Neural crest cell (in vitro differentiated cells): Measurements from ENCODE around the gene KRAS. TPM values are rescaled to one million over a fixed set of nuclear protein-coding genes. Genes with fewer than 3 reads are reported as not detected.

ENCODE experiments used
- DNase-seq: peaks from one replicate; pipeline ENCODE4 v3.0.0; 2021; ENCODE audit warnings: low read depth, mixed read lengths, low spot score
- H3K27ac Mint-ChIP-seq: one replicate; pipeline ENCODE4 v1.8.0; 2021; ENCODE audit warnings: mild to moderate bottlenecking, mixed read lengths; ENCODE audit not compliant: unreplicated experiment
- H3K27me3 Mint-ChIP-seq: 2 replicates; pipeline ENCODE4 v1.8.0; 2021; ENCODE audit warnings: low read depth, mild to moderate bottlenecking, mixed read lengths
- H3K36me3 Mint-ChIP-seq: 2 replicates; pipeline ENCODE4 v1.8.0; 2021; ENCODE audit warnings: low read depth, mild to moderate bottlenecking, mixed read lengths
- H3K4me1 Mint-ChIP-seq: 2 replicates; pipeline ENCODE4 v1.8.0; 2021; ENCODE audit warnings: mixed read lengths
- H3K4me3 Mint-ChIP-seq: one replicate; pipeline ENCODE4 v1.8.0; 2021; ENCODE audit warnings: mild to moderate bottlenecking, mixed read lengths
- H3K9me3 Mint-ChIP-seq: 2 replicates; pipeline ENCODE4 v1.8.0; 2021; ENCODE audit warnings: mixed read lengths
- total RNA-seq: library from RNA; stranded (reverse); gene quantifications from 2 replicates; pipeline ENCODE4 v1.2.1, GENCODE V29; 2021
- TF ChIP-seq, protein P1 (sequence below): fragments of 200-600 bp; sonication (generic); conservative IDR thresholded peaks from 2 replicates; pipeline ENCODE4 v1.5.0; 2021; ENCODE audit warnings: antibody characterized with exemption, mild to moderate bottlenecking

KRAS gene
- total RNA-seq, 1 donor from 2014 or later: 31.2 TPM

DNA sequence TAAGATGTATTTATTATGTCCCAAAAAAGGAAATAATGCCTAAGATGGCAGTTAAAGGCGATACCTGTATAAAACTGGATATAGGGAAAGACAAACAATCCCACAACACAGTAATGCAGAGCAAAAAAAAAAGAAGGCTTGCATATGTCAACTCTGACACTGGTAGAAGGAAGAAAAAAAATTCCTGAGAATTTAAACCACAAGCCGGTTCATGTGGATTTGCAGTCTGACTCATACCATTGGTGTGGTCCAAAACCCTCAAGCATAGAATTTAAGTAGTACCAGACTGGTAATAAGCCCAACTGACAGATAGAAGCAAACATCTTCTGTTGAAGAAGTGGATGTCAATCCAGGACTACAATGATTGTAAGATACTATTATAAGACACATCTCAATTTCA, 62.9 kb downstream of the KRAS start:
- DNase-seq: no peak
- H3K9me3 Mint-ChIP-seq: no peaks in the 10 kb centered on the region
- H3K4me3 Mint-ChIP-seq: no peak overlapping the region
- peaks cover 6% of the 10 kb centered on the region for H3K27me3 Mint-ChIP-seq
- H3K36me3 Mint-ChIP-seq: no peaks in the 10 kb centered on the region
- H3K27ac Mint-ChIP-seq: no peak overlapping the region
- TF ChIP-seq, protein P1, sequence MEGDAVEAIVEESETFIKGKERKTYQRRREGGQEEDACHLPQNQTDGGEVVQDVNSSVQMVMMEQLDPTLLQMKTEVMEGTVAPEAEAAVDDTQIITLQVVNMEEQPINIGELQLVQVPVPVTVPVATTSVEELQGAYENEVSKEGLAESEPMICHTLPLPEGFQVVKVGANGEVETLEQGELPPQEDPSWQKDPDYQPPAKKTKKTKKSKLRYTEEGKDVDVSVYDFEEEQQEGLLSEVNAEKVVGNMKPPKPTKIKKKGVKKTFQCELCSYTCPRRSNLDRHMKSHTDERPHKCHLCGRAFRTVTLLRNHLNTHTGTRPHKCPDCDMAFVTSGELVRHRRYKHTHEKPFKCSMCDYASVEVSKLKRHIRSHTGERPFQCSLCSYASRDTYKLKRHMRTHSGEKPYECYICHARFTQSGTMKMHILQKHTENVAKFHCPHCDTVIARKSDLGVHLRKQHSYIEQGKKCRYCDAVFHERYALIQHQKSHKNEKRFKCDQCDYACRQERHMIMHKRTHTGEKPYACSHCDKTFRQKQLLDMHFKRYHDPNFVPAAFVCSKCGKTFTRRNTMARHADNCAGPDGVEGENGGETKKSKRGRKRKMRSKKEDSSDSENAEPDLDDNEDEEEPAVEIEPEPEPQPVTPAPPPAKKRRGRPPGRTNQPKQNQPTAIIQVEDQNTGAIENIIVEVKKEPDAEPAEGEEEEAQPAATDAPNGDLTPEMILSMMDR: no peak
- no peaks in the 10 kb centered on the region for H3K4me1 Mint-ChIP-seq

DNA sequence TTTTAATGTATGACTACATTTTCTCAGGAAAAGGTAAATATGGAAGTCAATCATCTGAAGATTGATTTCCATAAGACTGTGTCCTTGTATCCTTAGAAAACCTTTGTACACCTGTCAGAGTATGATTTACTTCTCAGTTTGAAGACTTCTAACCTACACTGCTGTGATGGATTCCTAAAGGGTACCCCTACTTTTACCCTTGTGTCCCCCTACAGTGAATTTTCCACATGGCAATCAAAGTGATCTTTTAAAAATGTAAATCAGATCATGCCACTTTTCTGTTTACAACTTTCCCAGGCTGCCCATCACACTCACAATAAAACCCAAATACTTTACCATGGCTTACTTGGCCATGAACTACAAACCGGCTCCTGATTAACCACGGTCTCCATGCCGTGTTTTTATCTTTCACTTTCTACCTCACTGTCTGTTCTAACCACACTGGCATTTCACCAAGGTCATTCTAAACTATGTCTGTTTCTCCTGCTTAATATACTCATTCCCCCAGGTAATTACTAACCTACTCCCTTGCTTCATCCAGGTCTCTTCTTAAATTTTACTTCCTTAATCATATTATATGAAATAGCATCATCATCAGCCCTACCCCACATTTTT, 63.8 kb downstream of the KRAS start:
- H3K9me3 Mint-ChIP-seq: no peaks in the 10 kb centered on the region
- no peaks in the 10 kb centered on the region for H3K36me3 Mint-ChIP-seq
- H3K27ac Mint-ChIP-seq: no peak overlapping the region
- DNase-seq: no peak
- H3K27me3 Mint-ChIP-seq: peaks cover 6% of the 10 kb centered on the region
- H3K4me3 Mint-ChIP-seq: no peak overlapping the region
- TF ChIP-seq, protein P1: no peak
- H3K4me1 Mint-ChIP-seq: no peaks in the 10 kb centered on the region

DNA sequence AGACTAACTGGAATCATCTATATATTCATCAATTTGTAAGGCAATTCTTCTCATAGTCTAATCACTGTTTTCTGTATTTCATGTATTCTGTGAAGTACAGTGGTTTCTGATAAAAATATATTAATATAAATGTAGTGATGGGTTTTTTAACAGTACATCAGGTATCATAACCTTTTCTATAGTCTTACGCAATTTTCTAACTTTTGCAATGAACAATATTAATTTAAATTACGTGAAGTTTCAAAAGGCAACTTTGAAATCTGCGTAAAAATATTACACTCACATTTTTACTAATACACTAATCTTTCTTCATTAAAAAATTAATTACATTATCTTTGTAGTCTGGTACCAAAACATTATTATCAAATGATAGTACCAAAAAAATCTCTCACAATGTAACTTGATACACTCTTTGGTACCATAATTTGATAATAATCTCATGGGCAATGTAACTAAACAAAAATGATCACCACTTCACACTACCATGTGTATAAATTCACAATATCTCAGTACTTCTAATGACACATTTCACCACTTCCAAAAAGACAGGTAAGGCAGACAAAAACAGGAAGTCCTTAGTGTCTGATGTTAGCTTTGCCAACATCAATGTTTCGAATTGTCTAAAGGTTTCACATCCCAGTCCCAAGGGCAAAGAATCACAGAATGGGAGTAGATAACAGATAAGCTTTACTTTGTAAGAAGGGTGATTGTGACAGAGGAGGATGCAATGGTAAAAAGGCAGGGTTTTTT, 64.5 kb downstream of the KRAS start:
- Mint-ChIP-seq H3K36me3 (no peaks in the 10 kb centered on the region), H3K27ac (no peak overlapping the region), H3K4me3 (no peak overlapping the region), H3K27me3 (peaks cover 6% of the 10 kb centered on the region), H3K9me3 (no peaks in the 10 kb centered on the region), H3K4me1 (no peaks in the 10 kb centered on the region)
- no peak for DNase-seq
- TF ChIP-seq, protein P1: no peak

DNA sequence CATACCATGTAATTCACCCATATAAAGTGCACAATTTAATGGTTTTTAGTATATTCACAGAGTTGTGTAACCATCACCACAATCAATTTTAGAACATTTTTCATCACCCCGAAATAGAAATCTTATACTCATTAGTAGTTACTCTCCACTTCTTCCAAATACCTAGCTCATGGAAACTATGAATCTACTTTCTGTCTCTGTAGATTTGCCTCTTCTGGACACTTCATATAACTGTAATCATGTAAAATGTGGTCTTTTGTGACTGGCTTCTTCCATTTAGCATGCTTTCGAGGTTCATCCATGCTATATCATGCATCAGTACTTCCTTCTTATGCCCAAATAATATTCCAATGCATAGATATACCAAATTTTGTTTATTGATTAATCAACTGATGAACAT, 66.6 kb downstream of the KRAS start:
- H3K27me3 Mint-ChIP-seq: peaks cover 6% of the 10 kb centered on the region

DNA sequence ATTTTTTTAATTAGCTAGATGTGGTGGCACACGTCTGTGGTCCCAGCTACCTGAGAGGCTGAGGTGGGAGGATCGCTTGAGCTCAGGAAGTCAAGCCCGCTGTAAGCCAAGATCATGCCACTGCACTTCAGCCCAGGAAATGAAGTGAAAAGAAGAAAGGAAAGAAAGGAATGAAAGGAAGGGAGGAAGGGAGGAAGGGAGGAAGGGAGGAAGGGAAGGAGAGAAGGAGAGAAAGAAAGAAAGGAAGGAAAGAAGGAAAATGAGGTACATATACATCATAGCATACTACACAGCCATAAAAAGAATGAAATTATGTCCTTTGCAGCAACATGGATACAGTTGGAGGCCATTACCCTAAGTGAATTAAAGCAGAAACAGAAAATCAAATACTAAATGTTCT, 68.0 kb downstream of the KRAS start:
- no peaks in the 10 kb centered on the region for H3K4me1 Mint-ChIP-seq
- TF ChIP-seq, protein P1: no peak
- H3K36me3 Mint-ChIP-seq: no peaks in the 10 kb centered on the region
- no peaks in the 10 kb centered on the region for H3K9me3 Mint-ChIP-seq
- H3K27ac Mint-ChIP-seq: no peak overlapping the region
- DNase-seq: no peak
- H3K27me3 Mint-ChIP-seq: peaks cover 6% of the 10 kb centered on the region
- no peak overlapping the region for H3K4me3 Mint-ChIP-seq

More for the DNA sequence above, 66.6 kb downstream of the KRAS start:
- H3K9me3 Mint-ChIP-seq: no peaks in the 10 kb centered on the region
- no peak overlapping the region for H3K27ac Mint-ChIP-seq
- no peak overlapping the region for H3K4me3 Mint-ChIP-seq
- TF ChIP-seq, protein P1: no peak
- H3K36me3 Mint-ChIP-seq: no peaks in the 10 kb centered on the region
- H3K4me1 Mint-ChIP-seq: no peaks in the 10 kb centered on the region
- no peak for DNase-seq
